ENCODE results near the gene SLC25A31.

The SLC25A31 gene

DNA sequence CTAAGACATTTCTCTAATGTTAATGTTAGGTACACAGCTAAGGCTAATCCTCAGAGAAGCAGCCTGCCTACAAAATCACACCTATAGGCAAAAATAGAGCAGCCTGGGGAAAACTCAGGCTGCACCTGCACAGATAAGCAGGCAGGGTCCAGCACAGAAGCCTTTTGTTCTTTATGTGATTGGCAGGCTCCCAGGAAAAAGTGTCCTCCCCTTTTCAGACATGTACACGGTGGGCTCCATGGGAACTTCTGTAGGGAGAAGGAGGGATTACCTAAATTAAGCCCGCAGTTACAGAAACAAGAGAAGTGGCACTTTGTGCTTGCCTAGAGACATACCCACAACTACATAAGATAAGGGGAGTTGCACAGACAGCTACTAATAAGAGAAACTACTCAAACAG, 47.9 kb downstream of the SLC25A31 start:
- DNase-seq = no peak

- no peak for DNase-seq
Observed at GRCh38 chr4:127780598-127780997, 50.4 kb downstream of the SLC25A31 start.

DNA sequence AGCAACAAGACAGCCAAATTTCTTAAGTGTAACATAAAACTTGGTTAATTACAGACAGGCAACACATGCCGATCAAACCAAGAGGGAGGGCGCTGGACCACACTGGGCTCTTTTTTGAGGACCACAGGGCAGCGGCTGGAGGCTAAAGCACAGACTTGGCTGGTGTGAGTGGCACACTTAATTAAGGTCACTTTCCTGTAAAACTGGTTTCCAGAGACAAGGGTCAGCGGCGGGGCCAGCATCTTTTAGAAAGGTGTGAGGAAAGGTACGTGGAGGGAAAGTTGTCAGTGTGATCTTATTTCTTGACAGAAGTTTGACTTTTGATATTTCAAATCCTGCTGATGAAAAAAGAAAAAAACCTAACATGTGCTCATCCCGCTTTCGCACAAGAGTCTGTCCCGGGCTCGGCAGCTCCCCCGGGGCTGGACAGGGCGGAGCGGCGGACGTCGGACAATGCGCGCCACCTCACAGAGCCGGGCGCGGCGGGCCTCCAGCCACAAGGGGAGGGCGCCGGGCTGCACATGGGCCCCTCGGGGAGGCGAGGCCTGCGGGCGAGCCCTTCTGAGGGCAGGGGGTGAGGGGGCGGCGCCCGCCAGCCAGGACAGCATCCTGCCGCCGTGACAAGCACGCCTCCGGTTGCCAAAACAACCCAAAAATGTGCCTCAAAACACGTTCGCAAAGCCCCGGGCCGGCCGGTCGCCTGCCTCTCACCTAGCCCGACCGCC, 51.3 kb downstream of the SLC25A31 start:
- peak; percentile 46 to 51 for DNase-seq

- peak; percentile 78 to 83 for DNase-seq
Observed at GRCh38 chr4:127782025-127782274, 51.8 kb downstream of the SLC25A31 start.

DNA sequence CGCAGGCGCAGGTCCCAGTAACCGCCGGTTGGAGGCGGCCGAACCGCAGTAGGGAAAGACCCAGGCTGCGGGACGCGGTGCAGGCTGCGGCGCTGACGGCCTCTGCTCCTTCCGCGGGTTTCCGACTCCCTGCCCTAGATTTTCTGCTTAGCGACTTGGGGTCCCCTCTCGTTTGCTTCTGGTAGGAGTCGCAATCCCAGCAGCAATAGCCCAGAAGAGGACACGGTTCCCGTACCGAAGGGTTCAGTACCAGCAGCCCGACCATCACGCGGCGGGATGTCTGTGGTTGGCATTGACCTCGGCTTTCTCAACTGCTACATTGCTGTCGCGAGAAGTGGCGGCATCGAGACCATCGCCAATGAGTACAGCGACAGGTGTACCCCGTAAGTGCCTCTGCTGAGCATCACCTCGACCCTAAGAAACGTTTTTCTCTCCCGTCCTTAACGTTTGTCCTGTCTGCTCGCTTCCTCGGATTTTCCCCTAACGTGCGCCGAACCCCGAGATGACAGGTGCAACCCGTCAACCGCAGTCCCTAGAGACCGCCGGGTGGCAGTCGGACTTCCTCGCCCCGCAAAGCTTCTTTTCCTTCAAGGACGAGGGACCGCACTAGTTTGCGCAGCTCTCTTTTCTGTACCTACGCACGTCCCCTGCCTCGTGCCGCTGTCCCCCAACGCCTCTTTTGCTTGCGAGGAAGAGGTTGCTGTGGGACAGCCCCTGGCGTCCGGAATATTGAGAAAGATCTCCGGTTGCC, 52.2 kb downstream of the SLC25A31 start, which contains the start of gene HSPA4L:
Gene HSPA4L (plus strand): TSS at position 48 of the 751 bp plus-strand sequence. CDS start 229 bp downstream, at position 277.
- peak; percentile 44 to 67 for DNase-seq

DNA sequence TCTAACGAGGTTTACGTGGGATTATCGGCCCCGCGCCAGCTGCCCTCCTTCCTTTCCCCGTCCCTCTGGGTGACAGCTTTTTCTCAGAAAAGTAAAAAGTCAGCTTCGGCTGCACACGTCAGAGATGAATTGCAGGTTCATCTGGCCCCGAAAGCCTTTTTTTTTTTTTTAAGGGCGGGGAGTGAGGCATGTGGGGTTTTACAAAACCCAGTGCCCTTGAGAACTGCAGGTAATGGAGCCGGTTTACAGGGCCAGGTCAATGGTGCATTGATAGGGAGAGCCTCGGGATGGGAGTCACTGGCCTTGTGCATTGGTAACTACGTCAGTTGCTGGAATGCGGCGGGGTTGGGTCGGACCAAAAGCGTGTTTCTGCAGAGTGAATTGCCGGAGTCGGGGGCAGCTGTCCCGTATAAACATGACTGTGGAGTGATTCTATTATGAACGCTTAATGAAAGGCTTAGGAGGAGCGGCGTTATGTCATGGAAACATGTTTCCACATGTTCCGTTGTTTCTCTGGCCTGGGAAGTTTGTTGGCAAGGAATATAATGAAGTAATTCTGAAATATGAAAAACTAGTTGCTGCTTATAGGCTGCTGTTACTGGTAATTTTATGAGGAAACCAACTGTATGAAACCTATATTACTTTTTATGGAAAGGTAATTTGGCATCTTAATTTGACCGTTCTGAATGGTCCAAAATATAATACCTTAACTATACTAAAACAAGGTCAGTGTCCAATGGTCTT, 53.0 kb downstream of the SLC25A31 start:
- DNase-seq = no peak

GRCh38 chr4:127783955-127784770, 54.0 kb downstream of the SLC25A31 start:
- no peak for DNase-seq

GRCh38 chr4:127788517-127788916, 58.3 kb downstream of the SLC25A31 start:
- no peak for DNase-seq

DNA sequence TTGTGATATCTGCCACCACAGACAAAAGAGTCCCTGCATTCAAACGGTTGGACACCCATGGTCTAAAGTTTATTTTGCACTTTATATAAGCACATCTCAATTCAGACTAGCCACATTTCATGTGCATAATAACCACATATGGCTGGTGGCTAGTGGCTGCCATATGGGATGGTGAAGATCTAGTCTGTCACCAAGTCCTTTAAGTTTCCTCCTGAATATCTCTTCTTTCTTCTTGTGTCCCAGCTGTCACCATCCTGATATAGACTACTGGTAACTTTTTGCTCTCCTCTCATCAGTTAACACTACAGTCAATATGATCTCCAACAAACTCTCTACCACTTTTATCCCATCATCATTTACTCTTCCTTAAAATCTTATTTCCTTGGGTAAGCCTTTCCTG, 61.2 kb downstream of the SLC25A31 start:
- no peak for DNase-seq

GRCh38 chr4:127793528-127793927, 63.3 kb downstream of the SLC25A31 start:
- DNase-seq = no peak

DNA sequence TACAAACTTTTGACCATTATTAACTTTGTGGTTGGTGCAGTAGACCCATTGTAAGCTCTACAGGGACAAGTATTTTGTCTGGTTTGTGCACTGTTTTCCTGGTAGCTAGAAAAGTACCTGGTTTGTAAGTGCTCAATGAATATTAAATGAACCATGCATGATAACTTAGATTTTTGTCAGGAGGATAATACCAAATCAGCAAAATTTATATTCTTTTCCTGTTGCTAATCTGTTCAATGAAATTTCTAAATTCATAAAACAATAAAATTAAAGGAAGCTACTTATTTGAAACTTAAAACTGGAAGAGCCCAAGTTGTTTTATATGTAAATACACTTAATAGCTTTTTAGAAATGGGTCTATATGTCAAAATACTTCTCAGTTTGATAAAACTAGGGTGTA, 69.5 kb downstream of the SLC25A31 start:
- no peak for DNase-seq

GRCh38 chr4:127809173-127809800, 79.1 kb downstream of the SLC25A31 start:
- no peak for DNase-seq

GRCh38 chr4:127810551-127810950, 80.4 kb downstream of the SLC25A31 start:
- DNase-seq = no peak

DNA sequence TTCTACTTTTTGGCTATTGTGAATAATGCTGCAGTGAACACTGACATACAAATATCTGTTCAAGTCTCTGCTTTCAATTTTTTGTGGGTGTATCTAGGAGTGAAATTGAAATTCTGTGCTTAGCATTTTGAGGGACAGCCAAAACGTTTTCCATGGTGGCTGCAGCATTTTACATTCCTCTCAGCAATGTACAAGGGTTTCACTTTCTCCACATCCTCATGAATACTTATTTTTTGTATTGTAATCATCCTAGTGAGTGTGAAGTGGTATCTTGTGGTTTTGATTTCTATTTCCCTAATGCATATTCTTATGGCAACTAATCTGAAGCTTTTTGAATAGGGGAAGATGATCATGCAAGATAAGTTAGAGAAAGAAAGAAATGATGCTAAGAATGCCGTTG, 92.2 kb downstream of the SLC25A31 start:
- DNase-seq = no peak

Measured in NCI-H1930 (cell line).